HG02981 (cell line): ENCODE measurements around the gene HOXB8.

ENCODE experiments used
- ATAC-seq: cut with Tn5 transposase; IDR thresholded peaks from one replicate; pipeline ENCODE4 v1.9.1; 2021; ENCODE audit warnings: mild to moderate bottlenecking, moderate library complexity; ENCODE audit not compliant: unreplicated experiment

The HOXB8 gene

GRCh38 chr17:48637323-48638260, 22.5 kb upstream of the HOXB8 start:
- no peak for ATAC-seq

DNA sequence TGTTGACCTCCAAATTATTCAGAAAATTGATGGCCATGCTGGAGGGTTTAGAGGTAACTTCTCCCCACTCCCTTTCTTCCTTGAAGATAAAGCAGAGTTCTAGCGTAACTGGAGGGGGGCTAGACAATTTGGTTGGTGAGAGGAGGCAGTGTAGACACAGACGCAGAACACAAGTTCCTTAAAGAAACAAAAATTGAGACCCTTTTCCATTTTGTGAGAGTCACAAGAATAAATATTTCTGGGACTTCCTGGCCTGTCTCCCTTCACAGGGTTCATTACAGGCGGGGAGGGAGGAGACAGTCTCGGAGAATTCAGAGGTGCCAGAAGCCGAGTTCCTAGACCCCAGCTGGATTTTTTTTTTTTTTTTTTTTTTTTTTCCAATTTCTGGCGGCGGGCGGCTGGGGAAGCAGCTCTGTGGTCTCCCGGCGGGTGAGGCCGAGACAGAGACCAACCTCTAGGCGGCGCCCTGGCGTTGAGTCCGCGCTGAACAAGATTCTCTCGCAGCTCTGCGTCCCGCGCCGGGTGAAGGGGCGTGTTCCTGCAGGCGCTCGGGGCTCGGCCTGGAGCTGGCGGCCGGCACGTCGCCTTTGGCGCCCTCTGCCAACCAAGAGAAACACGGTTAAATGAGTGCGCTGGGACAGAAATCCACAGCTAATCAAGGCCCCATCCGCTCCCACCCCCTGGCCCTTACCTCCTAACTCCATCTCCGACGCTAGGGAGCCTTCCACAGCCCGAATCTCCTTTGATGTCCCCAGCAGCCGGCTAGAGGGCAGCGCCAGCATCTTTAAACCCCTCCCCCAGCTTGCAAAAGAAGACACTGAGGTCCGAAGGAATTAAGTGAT, 21.3 kb upstream of the HOXB8 start:
- no peak for ATAC-seq

GRCh38 chr17:48634493-48635208, 19.6 kb upstream of the HOXB8 start:
- no peak for ATAC-seq

DNA sequence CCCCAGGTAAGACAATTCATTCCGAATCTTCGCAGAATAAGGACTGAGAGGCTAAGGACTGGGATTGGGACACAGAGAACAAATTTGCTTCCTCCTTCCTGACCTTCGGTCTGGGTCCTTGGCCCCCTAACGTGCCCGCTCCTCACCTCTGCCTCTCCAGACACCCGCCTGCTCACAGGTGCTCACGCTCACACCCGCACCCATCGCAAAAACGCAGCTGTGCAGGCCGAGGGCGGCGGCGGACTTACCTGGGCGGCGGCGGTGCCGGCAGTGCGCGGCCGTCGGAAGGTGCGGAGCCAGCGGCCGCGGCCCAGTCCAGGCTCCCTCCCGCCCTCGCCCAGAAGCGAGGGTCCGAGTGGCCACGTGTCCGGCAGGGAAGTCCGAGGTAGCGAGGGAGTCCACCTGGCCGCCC, 18.2 kb upstream of the HOXB8 start:
- no peak for ATAC-seq

- ATAC-seq = no peak
These were observed 17.6 kb upstream of the HOXB8 start for GRCh38 chr17:48632579-48633265.

GRCh38 chr17:48631693-48632578, 16.8 kb upstream of the HOXB8 start:
- no peak for ATAC-seq

- ATAC-seq = no peak
These were observed 16.0 kb upstream of the HOXB8 start for GRCh38 chr17:48630925-48631692.

GRCh38 chr17:48630009-48630924, 15.2 kb upstream of the HOXB8 start:
- ATAC-seq = no peak

- no peak for ATAC-seq
These were observed 14.3 kb upstream of the HOXB8 start for GRCh38 chr17:48629411-48629759.

DNA sequence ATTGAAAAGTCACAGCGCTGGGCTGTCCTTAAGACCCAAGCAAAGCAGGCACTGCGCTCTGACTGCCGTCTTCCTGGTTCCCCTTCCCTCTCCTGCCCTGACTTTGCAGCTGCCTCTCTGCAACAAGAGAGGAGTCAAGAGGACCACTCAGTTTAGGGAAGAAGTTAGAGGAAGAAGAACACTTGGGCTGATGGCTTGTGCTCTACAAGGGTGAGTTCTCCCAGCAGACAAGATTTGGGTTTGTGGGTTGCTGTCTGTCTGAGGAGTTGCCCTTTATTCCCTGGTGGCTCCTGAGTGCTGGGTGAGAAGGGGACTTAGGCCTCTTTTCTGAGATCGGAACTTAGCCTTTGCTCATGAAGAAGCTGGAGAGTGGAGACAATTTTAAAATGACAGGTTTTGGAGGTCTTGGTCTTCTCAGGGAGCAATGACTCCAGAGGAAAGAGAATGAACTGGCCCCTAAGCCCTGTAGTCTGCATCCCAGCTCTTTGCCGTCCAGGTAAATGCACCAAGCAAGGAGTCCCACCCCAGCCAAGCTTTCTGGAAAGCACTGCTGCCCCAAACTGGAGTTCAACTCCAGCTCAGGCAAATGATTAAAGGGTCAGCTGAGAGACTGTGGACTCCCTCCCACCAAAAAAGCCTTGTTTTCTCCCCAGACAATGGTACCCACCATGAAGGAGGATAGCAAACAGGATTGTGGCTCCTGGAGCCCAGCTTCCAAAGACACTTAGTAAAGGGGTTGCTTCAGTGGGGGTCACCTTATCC, 13.7 kb upstream of the HOXB8 start:
- no peak for ATAC-seq

DNA sequence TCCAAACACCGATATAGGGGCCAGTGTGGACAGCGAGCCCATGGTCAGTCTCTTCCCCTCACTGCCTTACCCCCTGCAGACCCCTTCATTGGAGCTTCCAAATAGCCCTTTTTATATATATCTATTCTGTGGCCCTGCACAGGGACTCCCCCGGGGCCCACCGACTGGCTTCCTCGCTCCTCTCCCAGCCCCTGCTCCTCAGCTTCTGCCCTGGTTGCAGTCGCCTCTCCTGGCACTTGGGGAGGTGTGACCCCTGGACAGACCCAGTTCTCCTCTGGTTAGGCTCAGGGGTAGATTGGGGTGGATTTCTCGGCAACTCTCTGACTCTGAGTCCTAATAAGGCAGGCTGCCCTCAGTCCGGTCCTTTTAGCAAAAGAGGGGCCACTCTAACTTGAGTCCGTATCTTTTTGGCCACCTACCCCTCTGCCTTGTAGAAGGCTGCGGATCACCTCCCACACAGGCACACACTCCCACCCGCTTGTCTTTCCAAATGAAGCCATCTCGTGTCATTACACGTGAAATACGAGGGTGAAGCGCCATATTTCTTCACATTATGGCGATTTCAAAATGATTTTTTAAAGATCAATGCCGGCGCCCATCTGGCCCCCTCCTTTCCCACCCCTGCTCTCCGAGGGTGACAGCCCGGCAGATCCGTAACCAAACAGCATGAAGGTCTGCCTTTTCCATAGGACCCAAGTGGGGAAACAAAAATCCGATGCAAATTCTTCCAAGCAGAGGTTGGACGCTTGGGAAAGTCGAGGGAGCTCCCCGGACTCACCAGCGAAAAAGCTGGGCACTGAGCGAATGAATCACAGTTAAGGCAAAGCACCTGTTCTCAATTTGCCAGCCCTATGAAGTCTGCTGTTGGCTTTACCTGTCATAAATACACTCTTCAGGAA, 12.8 kb upstream of the HOXB8 start:
- ATAC-seq = no peak

DNA sequence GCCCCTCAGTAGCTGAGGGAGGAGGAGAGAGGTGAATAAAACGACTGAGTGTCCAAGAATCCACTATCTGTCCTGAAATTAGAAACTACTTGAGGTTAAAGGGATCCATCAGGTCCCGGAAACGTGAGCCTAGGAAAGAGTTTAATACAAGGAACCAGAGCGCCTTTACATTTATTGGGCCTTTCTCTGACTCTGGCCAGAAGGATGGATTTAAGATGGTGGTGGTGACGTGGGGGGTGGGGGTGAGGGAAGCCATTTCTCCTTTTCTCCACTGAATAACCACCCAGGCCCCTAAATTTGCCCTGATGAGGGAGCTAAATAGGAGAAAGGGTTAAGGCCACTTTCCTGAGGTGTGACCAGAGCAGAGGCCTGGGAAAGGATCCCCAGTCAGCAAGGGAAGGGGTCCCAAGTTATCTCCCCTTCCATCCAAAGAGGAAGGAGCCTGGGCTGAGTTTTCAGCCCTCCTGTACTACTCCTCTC, 12.1 kb upstream of the HOXB8 start:
- ATAC-seq = no peak

- no peak for ATAC-seq
These were observed 11.4 kb upstream of the HOXB8 start, which contains the start of gene HOXB9 for GRCh38 chr17:48626245-48627117. HOXB9 (minus strand) TSS chr17:48626358; CDS start chr17:48626269, 89 bp downstream.

GRCh38 chr17:48625495-48626244, 10.6 kb upstream of the HOXB8 start:
- no peak for ATAC-seq
